Endothelial cell of umbilical vein (primary cell): ENCODE measurements around the gene ADM2. TPM values are rescaled to one million over a fixed set of nuclear protein-coding genes. Genes with fewer than 3 reads are reported as not detected.

ENCODE experiments used
- BruUV-seq: library from RNA; stranded (reverse); fragments of 400-500 nt; replicated peaks from 2 replicates; lab custom pipeline; 2021; lab: Mats Ljungman, UMichigan
- CTCF ChIA-PET: fragments of 300-600, 350-600 bp; sonication (Branson Sonifier 250); formaldehyde crosslinking; loops from one replicate; lab custom pipeline; 2021; ENCODE audit warnings: antibody characterized with exemption, inconsistent platforms; lab: Charles Lee
- POLR2A ChIA-PET: fragments of 300-600, 350-600 bp; sonication (Branson Sonifier 250); formaldehyde crosslinking; loops from one replicate; lab custom pipeline; 2021; ENCODE audit warnings: antibody characterized with exemption, inconsistent platforms; lab: Charles Lee
- DNase-seq: peaks from one replicate; pipeline ENCODE4 v3.0.0-alpha.2; 2011; ENCODE audit warnings: low read depth, low spot score
- FAIRE-seq: peaks from 2 replicates; lab custom pipeline; 2011; peaks lifted over from hg19 to GRCh38; lab: Jason Lieb, UNC
- H2AFZ ChIP-seq: 2 replicates; pipeline ENCODE4 v1.6.0; 2012; ENCODE audit warnings: low read depth, low read length, control low read depth, inconsistent platforms
- H3K27ac ChIP-seq: 2 replicates; pipeline ENCODE4 v1.5.1; 2011; ENCODE audit warnings: low read depth, mild to moderate bottlenecking, control low read depth, low read length, moderate library complexity; ENCODE audit not compliant: insufficient read depth
- H3K27me3 ChIP-seq, 2 experiments: 2 replicates each; pipeline versions ENCODE4 v1.6.0 to v1.6.1; 2011; ENCODE audit warnings: low read length in 2 of 2, mixed read lengths in 1 of 2; ENCODE audit not compliant: control insufficient read depth in 2 of 2, insufficient read depth in 2 of 2
- H3K36me3 ChIP-seq, 2 experiments: 2 replicates in 1 of 2; 3 replicates in 1 of 2; pipeline ENCODE4 v1.5.1; 2011; ENCODE audit warnings: low read length in 2 of 2, mild to moderate bottlenecking in 1 of 2, moderate library complexity in 1 of 2; ENCODE audit not compliant: control insufficient read depth in 2 of 2, insufficient read depth in 2 of 2; ENCODE audit errors: extremely low read depth in 1 of 2
- H3K4me1 ChIP-seq: 3 replicates; pipeline ENCODE4 v1.5.1; 2011; ENCODE audit warnings: mild to moderate bottlenecking, low read length; ENCODE audit not compliant: control insufficient read depth, insufficient read depth; ENCODE audit errors: extremely low read depth
- H3K4me2 ChIP-seq: 2 replicates; pipeline ENCODE4 v1.6.1; 2011; ENCODE audit warnings: low read length, control low read depth, mixed read lengths; ENCODE audit not compliant: insufficient read depth
- H3K4me3 ChIP-seq, 3 experiments: fragments of 200-600 bp in 1 of 3; sonication (generic), shearing (Covaris generic) in 1 of 3; replicated peaks in 1 of 3; 2 replicates each; pipeline ENCODE4 v1.5.1; 2011 to 2016; ENCODE audit warnings: control low read depth in 3 of 3, low read length in 3 of 3, mild to moderate bottlenecking in 2 of 3, inconsistent platforms in 1 of 3, low read depth in 1 of 3, moderate library complexity in 1 of 3; ENCODE audit not compliant: insufficient read depth in 1 of 3
- H3K79me2 ChIP-seq: 2 replicates; pipeline ENCODE4 v1.6.0; 2012; ENCODE audit warnings: low read length, inconsistent platforms; ENCODE audit not compliant: control insufficient read depth, insufficient read depth
- H3K9ac ChIP-seq: replicated peaks from 2 replicates; pipeline ENCODE3; 2011; ENCODE audit warnings: low read length, control low read depth; ENCODE audit not compliant: insufficient read depth; ENCODE audit errors: extremely low read depth
- H3K9me1 ChIP-seq: replicated peaks from 3 replicates; pipeline ENCODE4 v1.6.0; 2011; ENCODE audit warnings: mild to moderate bottlenecking, low read length; ENCODE audit not compliant: control insufficient read depth, insufficient read depth; ENCODE audit errors: extremely low read depth
- H3K9me3 ChIP-seq: replicated peaks from 2 replicates; pipeline ENCODE4 v1.5.1; 2012; ENCODE audit warnings: low read length, inconsistent platforms; ENCODE audit not compliant: control insufficient read depth, insufficient read depth
- H4K20me1 ChIP-seq: replicated peaks from 2 replicates; pipeline ENCODE3; 2011; ENCODE audit warnings: mild to moderate bottlenecking, low read length; ENCODE audit not compliant: control insufficient read depth, insufficient read depth; ENCODE audit errors: extremely low read depth
- CTCF ChIP-seq, 2 donors: IDR thresholded peaks; 1 replicate in 1 of 2; 2 replicates in 1 of 2; pipeline ENCODE4 v1.5.1; 2011; ENCODE audit warnings: low read length in 2 of 2, mild to moderate bottlenecking in 2 of 2, moderate library complexity in 2 of 2, control low read depth in 1 of 2, inconsistent platforms in 1 of 2, low read depth in 1 of 2; ENCODE audit not compliant: insufficient read depth in 1 of 2; ENCODE audit errors: extremely low read depth in 1 of 2
- EZH2 ChIP-seq: IDR thresholded peaks from 2 replicates; pipeline ENCODE4 v1.6.1; 2012; ENCODE audit warnings: borderline replicate concordance, low read depth, mild to moderate bottlenecking, moderate library complexity, low read length, inconsistent platforms; ENCODE audit not compliant: severe bottlenecking
- FOS ChIP-seq: IDR thresholded peaks from 2 replicates; pipeline ENCODE4 v1.6.1; 2011; ENCODE audit warnings: mild to moderate bottlenecking, low read length, moderate library complexity, borderline replicate concordance; ENCODE audit not compliant: insufficient read depth
- GATA2 ChIP-seq: IDR thresholded peaks from 2 replicates; pipeline ENCODE4 v1.7.0; 2011; ENCODE audit warnings: low read depth, mild to moderate bottlenecking, moderate library complexity, mixed read lengths, low read length; ENCODE audit not compliant: insufficient read length, insufficient read depth
- JUN ChIP-seq: IDR thresholded peaks from 2 replicates; pipeline ENCODE4 v1.6.1; 2011; ENCODE audit warnings: borderline replicate concordance, low read depth; ENCODE audit not compliant: insufficient read length, insufficient read depth
- MYC ChIP-seq: IDR thresholded peaks from one replicate; pipeline ENCODE4 v1.6.1; 2011; ENCODE audit warnings: mild to moderate bottlenecking, low read depth, low read length
- POLR2A ChIP-seq: IDR thresholded peaks from 2 replicates; pipeline ENCODE4 v1.6.1; 2012; ENCODE audit warnings: low read depth, mild to moderate bottlenecking, control low read depth, low read length
- POLR2AphosphoS5 ChIP-seq: IDR thresholded peaks from 2 replicates; pipeline ENCODE4 v1.6.1; 2012; ENCODE audit warnings: low read depth, mild to moderate bottlenecking, control low read depth, low read length, moderate library complexity; ENCODE audit not compliant: insufficient read depth
- dilution Hi-C: fragments of 300-500 bp; cut with MboI; formaldehyde crosslinking; loops from one replicate; pipeline ENCODE4 v1.15.0; 2019; ENCODE audit warnings: low sequenced_read_pairs; ENCODE audit not compliant: extremely low pct_ligation_motif_present
- intact Hi-C: fragments of 100-400 bp; cut with micrococcal nuclease; formaldehyde crosslinking; loops from one replicate; pipeline ENCODE4 v1.10.0; 2022
- polyA plus RNA-seq, 4 experiments: library from polyadenylated mRNA; depleted of rRNA in 3 of 4; stranded (reverse) in 3 of 4; unstranded in 1 of 4; fragments of >200 nt; gene quantifications; 2 replicates each; pipeline versions ENCODE4 v1.2.1 to v1.2.3, GENCODE V29; 2011 to 2012; ENCODE audit warnings: missing spikeins in 1 of 4
- total RNA-seq: library from RNA; stranded (reverse); gene quantifications from 2 replicates; pipeline ENCODE4 v1.2.3, GENCODE V29; 2021
- TF ChIP-seq, protein P1 (sequence below): IDR thresholded peaks from 2 replicates; pipeline ENCODE4 v1.6.1; 2011; ENCODE audit not compliant: insufficient read depth, insufficient read length

The ADM2 gene
- total and polyA plus RNA-seq, 2 donors (not counting 3 experiments of a cell fraction or from before 2014, with no cell fraction given), result 0.28 to 1.5 TPM

DNA sequence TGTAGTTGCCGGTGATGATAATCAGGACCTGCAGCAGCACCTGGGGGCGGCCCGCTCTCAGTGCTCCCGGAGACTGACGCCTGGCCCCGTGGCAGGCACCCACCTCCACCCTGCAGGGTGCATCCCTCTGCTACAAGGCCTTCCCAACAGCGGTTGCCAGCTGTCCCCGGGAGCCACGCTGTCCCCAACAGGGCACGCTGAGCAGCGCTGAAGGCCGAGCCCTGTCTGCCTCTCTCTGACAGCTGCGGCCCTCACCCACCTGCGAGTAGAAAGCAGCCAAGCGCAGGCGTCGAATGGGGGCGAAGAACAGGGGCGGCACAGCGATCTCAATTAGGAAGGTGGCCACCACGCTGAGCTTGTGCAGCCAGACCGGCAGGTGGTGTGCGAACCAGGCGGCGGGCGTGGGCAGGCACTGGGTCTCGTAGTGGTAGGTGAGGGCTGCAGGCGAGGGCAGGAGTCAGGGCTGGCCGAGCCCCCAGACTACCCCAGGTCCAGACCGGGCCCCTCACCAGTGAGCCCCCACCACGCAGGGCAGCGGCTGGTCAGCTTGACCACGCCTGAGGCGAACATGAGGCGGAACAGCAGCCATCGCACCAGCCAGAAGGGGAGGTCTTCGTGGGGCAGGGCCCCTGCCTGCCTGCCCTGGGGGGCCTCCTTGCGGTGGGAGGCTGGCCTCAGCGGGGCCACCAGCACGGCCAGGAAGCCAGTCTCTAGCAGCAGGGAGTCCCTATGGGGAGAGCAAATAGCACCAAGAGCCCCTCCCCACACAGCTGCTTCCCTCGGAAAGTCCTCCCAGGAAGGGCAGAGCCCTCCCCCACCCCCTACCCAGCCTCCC, 24.6 kb downstream of the ADM2 start:
- H3K9ac ChIP-seq, result peak overlapping the region; percentile 71

DNA sequence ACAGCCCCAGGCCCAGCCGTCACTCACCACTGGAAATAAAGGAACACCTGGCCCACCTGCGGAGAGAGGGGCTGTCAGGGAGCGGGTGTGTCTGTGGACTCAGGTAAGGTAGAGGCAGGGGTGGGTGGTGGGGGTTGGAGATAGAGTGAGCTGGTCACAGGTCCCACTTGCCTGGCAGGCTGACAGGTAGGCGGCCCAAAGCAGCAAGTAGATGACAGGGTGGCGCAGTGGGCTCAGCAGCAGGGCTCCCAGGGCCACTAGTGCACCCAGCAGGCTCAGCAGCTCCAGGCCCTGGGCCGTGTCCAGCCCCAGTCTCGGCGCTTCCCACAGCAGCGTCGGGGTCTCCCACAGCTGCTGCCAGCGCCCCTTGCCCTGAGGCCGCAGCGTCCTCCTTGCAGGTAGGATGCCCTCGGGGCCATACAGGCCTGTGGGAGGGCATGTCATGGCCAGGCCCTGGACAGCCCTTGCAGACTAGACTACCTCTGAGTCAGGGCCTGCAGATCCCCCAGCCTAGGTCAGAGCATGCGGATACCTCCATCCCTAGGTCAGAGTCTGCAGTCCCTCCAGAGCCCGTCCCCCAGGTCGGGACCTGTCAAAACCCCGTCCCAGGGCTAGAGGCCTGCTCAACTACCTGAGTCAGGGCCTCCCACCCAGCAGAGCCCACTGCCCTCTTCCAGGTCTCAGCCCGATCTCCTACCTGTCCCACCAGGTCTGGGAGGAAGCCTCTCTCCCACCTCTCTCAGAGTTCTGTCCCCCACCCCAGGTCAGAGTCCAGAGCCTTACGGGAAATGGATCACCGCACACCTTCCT, 25.5 kb downstream of the ADM2 start:
- Histone ChIP-seq H3K4me1 (peaks cover 14% of the 10 kb centered on the region), H3K4me2 (peak overlapping the region; percentile 50), H3K27ac (peak overlapping the region; percentile 11), H3K9me3 (no peaks in the 10 kb centered on the region), H3K36me3 (peaks cover 6 to 22% of the 10 kb centered on the region in 2 experiments), H3K27me3 (no peaks in the 10 kb centered on the region), H3K9me1 (no peaks in the 10 kb centered on the region), H3K4me3 (peak overlapping the region; percentile 55 to 91 (median 63)), H4K20me1 (no peaks in the 10 kb centered on the region), H3K9ac (peak overlapping the region; percentile 71), H2AFZ (peak overlapping the region; percentile 93), H3K79me2 (peaks cover 30% of the 10 kb centered on the region)
- DNase-seq (no peak), FAIRE-seq (no peak)
- no TSS peak for BruUV-seq
- no peak for TF ChIP-seq POLR2AphosphoS5
- no peak for TF ChIP-seq GATA2
- no peak for TF ChIP-seq POLR2A
- TF ChIP-seq FOS, result no peak
- TF ChIP-seq JUN, result no peak
- no peak for TF ChIP-seq MYC
- TF ChIP-seq EZH2, result no peak
- TF ChIP-seq CTCF (IDR thresholded peaks at IDR 0.05; ENCODE audit: extremely low read depth in 1 of 2, insufficient read depth in 1 of 2, low read depth in 1 of 2, low read length in 2 of 2), result no peak
- TF ChIP-seq, protein P1, sequence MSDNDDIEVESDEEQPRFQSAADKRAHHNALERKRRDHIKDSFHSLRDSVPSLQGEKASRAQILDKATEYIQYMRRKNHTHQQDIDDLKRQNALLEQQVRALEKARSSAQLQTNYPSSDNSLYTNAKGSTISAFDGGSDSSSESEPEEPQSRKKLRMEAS, result no peak
- POLR2A ChIA-PET, result no interaction called here
- dilution Hi-C loops (no loop called here), intact Hi-C loops (no loop called here)
- CTCF ChIA-PET, result interaction anchor here (1.1 to 3.0 kb wide), 3 partner anchors 10 to 33 kb away, joined by 3 to 34 read pairs (median 26); partner anchors contain the start of gene SCO2

More for the DNA sequence above, 24.6 kb downstream of the ADM2 start:
- H3K4me2 ChIP-seq, result no peak overlapping the region
- peak overlapping the region in 1 of 3 experiments; percentile 91 for H3K4me3 ChIP-seq
- TSS peak; percentile 26 for BruUV-seq
- no peaks in the 10 kb centered on the region for H3K27me3 ChIP-seq
- FAIRE-seq, result no peak
- no peak overlapping the region for H2AFZ ChIP-seq
- H3K79me2 ChIP-seq, result peaks cover 30% of the 10 kb centered on the region
- POLR2A ChIA-PET, result no interaction called here
- dilution Hi-C loops, result no loop called here
- intact Hi-C loops, result no loop called here
- no peaks in the 10 kb centered on the region for H3K9me1 ChIP-seq
- no peak for DNase-seq
- H3K36me3 ChIP-seq, result peaks cover 6 to 22% of the 10 kb centered on the region in 2 experiments
- H3K27ac ChIP-seq, result no peak overlapping the region
- H4K20me1 ChIP-seq, result no peaks in the 10 kb centered on the region
- CTCF ChIA-PET, result interaction anchor here (3.0 kb wide), 1 partner anchor 9 kb away, joined by 26 read pairs; no protein-coding TSS in a partner anchor
- TF ChIP-seq POLR2AphosphoS5, result no peak
- no peak for TF ChIP-seq JUN
- H3K4me1 ChIP-seq, result peaks cover 14% of the 10 kb centered on the region
- H3K9me3 ChIP-seq, result no peaks in the 10 kb centered on the region
